ENCODE data around the gene ZNF135. TPM values are rescaled to one million over a fixed set of nuclear protein-coding genes. Genes with fewer than 3 reads are reported as not detected.

Gene ZNF135
- total and polyA plus RNA-seq, 2 of the 13 experiments (the other 11 are each of a cell fraction or from before 2014, with no cell fraction given) = not detected

- TF ChIP-seq SKIL (CRISPR knock-in tag; IDR thresholded peaks at IDR 0.05; ENCODE audit: borderline replicate concordance) (no peak), ZNF878 (CRISPR knock-in tag; IDR thresholded peaks at IDR 0.05) (no peak), GZF1 (CRISPR knock-in tag; IDR thresholded peaks at IDR 0.05) (no peak), EED (CRISPR knock-in tag; IDR thresholded peaks at IDR 0.05) (no peak), NKX3-1 (CRISPR knock-in tag; IDR thresholded peaks at IDR 0.05) (no peak), SATB2 (CRISPR knock-in tag; IDR thresholded peaks at IDR 0.05) (no peak), SP5 (CRISPR knock-in tag; IDR thresholded peaks at IDR 0.05; ENCODE audit: borderline replicate concordance, low read depth) (no peak), CBFB (CRISPR knock-in tag; IDR thresholded peaks at IDR 0.05) (no peak), IRX3 (CRISPR knock-in tag; IDR thresholded peaks at IDR 0.05; ENCODE audit: borderline replicate concordance, low read depth) (no peak), ZSCAN22 (CRISPR knock-in tag; IDR thresholded peaks at IDR 0.05) (no peak), ZNF441 (CRISPR knock-in tag; IDR thresholded peaks at IDR 0.05; ENCODE audit: borderline replicate concordance) (no peak), ATF4 (CRISPR knock-in tag; IDR thresholded peaks at IDR 0.05) (no peak), ZBTB49 (CRISPR knock-in tag; IDR thresholded peaks at IDR 0.05; ENCODE audit: borderline replicate concordance) (no peak)
Measured at GRCh38 chr19:58085348-58085875, 26.3 kb downstream of the ZNF135 start (continued).

All from HepG2 (cell line).